ENCODE results near the gene AP2A2.

Gene AP2A2

DNA sequence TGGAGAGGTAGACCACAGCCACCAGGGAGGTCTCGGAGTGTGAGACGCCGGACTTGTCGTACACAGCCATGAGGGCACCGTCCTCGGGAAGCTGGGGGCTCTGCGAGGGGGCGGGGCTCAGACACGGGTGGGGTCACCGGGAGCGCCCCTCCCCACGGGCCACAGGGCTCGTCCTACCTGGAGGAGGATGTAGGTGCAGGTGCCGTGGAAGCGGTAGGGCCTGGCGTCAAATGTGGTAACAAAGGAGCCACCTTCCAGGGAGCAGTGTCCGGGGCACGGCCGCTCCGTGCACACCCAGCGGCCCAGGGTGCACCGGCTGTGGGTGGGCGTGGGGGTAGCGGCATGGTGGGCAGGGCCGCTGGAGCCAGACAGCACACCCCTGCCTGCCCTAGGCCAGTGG is 103.4 kb downstream of the AP2A2 start:
- DNase-seq (ENCODE audit: low read depth, low spot score), result no peak

DNA sequence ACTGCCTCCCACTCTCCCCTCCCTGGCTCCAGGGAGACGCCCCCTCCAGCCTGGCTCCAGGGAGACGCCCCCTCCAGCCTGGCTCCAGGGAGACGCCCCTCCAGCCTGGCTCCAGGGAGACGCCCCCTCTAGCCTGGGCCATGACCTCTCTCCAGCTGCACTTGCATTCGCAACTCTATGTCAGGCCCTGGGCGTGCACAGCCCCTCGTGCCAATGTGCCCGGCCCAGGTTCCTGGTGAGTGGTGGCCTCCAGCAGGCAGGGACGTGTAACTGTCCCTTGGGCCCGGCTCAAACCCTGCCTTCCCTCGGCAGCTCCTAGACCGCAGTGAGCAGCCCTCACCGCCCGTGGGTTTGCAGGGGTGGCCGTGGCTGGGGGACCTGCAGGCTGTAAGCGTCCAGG is 104.0 kb downstream of the AP2A2 start:
- no peak for DNase-seq (ENCODE audit: low read depth, low spot score)

DNA sequence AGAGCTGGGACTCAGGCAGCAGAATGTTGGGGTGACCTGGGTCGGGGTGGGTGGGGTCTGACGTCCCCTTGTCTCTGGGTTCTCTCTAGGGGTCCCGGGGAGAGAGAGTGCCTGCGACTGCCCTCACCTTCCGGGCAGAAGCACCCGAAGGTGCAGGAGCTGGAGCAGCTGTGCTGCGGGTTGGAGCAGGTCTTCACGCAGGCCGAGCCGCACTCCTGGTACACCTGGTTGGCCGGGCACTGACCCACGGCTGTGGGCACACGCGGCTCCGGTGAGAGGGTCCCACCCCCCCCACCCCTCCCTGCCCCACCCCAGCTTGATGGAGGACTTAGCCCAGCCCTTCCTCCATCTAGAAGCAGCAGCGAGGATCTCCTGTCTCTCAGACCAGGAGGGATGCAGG is 104.4 kb downstream of the AP2A2 start:
- no peak for DNase-seq (ENCODE audit: low read depth, low spot score)

DNA sequence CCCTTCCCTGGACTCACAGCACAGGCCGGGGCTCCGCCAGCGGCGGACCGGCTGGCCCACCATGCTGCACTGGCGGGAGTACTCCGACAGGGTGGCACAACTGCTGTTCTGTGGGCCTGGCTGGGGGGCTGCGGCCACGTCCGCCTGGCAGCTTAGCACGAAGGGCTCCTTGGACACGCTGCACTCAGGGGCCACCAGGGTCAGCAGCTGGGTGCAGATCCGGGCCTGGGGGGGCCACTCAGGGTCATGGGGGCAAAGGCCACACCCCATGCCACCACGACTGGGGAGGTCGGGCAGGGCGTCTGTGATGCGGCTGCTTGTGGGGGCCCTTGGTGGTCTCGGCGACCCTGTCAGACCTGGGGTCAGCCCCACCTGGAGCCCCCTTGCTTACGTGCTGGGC is 104.9 kb downstream of the AP2A2 start:
- DNase-seq (ENCODE audit: low read depth, low spot score), result no peak

DNA sequence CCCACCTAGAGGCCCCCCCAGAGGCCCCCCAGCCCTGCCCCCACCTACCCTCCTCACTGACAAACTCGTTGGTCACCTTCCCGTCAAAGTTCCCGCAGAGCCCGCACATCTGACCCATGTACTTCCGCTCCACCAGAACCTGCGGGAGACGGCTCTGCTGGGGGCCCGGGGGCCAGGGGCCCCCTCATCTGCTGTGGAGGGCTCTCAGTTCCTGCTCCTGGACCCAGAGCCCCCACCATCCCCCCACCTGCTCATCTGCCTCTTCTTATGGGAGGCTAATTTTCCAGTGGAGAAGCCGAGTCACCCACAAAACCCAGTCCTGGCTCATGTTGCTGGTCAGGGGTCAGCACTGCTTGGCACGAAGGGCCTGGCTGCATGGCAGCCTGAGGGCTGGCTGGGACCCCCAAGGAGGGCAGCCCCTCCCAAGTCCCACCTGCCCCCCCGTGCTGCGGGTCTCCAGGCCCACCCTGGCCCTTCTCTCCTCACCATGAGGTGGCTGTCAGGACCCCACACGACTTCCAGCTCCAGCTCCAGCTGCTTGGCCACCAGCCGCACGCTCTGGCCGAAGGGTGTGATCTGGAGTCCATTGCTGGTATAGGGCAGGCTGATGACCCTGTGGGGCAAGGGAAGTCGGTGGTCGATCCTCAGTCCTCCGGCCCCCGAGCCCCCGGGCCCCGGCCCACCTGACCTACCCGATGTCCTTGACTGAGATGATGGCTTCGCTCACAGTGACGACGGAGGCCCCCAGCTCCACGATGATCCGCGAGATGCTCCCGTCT is 105.6 kb downstream of the AP2A2 start:
- DNase-seq (ENCODE audit: low read depth, low spot score), result no peak

DNA sequence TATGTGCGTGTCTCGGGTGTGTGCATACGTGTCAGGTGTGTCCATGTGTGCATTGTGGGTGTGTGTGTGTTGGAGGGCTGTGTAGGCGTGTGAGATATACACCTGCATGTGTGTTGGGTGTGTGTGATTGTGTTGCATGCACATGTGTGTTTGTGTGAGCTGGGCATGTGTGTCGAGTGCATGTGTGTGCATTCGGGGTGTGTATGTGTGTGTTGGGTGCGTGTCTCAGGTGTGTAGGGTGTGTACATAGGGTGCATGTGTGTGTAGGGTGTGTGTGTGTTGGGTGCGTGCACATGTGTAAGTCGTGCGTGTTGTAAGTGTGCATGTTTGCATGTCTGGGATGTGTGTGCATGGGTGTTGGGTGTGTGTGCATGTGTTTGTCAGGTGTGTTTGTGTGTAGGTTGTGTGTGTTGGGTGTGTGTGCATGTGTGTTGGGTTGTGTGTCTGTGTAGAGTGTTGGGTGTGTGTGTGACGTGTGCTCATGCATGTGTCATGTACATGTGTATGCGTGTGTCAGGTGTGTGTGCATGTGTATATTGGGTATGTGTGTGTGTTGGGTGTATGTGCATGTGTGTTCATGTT is 106.7 kb downstream of the AP2A2 start:
- DNase-seq (ENCODE audit: low read depth, low spot score), result no peak

DNA sequence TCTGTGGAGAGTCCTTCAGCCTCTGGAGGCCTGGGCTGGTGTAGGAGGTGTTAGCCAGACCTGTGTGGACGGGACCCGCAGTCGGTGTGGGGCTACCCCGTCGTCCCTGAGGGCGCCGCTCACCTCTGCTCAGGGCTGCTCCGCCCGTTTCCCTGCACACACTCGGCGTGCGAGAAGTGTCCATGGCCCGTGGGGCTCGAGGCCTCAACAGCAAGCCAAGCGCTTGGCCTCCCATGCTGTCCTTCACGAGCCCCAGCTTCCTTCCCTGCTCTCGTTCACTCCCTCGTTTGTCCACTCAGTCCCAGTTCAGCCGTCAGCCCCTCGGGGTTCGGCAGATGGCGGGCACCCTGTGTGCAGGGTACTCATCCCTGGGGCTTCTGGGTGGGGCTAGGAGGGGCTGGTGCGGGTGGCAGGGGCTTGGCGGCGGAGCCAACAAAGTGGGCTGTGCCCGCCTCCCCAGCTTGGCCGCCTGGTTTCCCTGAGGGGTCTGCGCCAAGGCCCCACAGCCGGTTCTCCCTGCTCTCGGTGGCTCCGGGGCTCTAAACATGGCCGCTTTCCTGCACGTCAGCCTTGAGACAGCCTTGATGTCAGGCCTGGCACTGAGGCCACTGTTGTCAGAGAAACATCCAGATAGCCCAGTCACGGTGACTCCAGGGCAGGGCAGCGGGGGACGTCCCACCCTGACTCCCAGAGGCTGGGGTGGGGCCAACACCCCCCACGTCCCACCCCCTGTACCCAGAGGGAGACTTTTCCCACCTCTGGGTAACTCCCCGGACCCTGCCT is 107.5 kb downstream of the AP2A2 start:
- no peak for DNase-seq (ENCODE audit: low read depth, low spot score)

DNA sequence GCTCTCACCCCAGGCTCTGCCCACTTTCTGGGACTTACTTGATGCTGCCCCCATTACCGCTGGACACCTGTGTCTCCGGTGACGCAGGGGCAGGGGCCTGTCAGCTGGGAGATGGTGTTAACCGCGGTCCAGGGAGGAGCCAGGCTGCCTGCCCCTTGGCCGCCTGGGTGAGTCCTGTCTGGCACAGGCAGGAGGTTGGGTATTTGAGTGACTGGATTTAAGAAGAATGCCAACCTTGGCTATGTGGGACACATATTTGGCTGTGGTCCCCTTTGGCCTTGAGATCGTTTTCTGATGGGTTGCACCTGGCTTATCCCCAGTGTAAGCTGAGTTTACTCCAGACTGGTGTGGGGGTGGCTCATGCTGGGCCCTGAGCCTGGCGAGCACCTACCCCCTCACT is 108.3 kb downstream of the AP2A2 start:
- DNase-seq (ENCODE audit: low read depth, low spot score), result no peak

DNA sequence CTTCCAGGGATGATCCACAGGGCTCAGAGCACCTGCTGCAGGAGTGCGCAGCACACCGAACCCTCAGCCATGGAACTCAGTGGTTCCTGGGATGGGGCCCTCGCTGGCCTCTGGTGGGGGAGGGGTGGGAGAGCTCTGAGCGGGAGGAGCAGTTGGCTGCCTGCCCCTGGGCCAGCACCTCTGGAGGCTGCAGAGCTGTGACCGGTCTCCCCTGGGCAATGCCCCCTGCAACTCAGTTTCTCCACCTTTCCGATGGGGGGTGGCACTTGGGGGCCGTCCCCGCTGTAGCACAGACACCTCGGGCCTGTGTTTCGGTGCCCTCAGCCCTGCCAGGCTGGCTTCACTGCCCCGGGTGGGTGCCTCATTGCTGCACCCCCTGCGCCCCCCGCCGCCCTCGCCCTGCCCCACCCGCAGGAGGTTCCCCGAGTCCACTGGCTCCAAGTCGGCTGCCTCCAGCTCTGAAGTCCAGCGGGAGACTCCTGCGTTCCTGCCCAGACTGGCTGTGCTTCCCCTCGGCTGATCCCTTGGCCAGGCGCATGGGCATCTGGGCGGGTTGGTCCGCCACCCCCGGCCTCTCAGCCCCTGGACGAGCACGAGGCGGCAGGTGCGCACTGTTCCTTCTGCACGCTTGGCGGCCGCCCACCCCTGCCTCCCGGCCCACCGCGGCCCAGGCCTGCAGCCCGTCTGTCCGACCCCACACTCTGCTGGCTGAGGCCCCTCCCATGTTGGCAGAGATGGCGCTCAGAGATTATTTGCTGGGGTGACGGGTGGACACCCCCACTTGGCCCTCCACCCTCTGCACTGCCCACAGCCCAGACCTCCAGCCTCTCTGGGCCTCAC is 109.0 kb downstream of the AP2A2 start:
- DNase-seq (ENCODE audit: low read depth, low spot score), result no peak

DNA sequence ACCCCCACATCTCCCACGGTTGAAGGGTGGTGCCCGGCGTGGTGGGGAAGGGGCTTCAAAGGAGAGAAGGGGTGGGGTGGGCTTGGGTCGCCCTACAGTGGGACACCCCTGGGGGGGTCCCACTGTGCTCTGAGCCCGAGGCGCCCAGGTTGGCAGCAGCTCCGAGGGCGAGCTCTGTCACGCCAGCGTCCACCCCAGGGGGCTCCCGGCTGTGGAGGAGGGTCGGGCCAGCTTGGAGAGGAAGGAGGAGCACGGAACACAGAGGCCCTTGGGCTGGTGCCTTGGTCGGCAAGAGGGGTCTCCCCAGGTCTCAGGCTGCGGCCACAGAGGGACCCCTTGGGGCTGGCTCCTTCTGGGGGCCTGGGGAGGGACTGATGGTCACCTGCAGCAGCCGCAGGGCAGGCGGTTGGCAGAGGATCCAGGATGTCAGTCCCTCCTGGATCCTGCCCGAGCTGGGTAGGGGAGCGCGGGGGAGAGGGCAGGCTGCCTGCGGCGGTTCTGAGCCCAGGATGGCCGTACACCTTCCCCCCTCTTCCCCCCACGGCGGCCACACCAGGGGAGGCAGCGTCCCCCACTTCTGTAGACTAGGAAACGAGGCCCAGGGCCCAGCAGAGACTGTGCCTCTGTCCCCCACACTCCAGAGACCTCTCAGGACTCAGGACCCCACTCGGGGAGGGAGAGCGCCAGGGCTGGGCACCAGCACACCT is 110.1 kb downstream of the AP2A2 start:
- DNase-seq (ENCODE audit: low read depth, low spot score), result no peak

DNA sequence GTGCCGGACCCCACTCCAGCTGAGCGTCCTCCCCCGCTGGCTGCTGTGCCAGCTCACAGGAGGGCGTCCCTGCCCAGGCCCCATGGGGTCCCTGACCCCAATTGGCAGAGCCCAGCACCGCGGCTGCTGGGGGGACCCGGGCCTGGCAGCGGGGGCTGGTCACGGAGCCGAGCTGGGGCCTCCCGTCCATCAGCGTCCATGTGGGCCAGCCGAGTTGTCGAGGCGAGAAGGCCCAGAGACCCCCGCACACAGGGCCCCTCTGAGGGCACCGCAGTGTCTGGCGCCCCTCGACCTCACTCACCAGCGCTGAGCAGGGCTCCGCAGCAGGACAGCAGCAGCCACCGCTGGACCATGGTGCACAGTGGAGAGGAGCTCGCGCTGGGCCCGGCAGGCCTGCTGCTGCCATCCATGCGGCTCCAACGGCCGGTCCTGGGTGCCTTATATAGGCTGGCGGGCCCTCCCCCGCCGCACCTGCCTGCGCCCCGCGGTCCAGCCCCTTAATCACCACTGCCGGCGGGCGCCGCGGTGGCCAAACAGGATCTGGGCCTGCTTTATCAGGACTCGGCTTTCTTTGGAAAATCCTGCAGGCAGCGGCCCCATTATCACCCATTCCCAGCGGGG is 110.7 kb downstream of the AP2A2 start, which contains the start of gene MUC6:
Gene MUC6 (minus strand): TSS at position 416 of the 621 bp plus-strand sequence. CDS start 63 bp downstream, at position 353.
- DNase-seq (ENCODE audit: low read depth, low spot score), result no peak

DNA sequence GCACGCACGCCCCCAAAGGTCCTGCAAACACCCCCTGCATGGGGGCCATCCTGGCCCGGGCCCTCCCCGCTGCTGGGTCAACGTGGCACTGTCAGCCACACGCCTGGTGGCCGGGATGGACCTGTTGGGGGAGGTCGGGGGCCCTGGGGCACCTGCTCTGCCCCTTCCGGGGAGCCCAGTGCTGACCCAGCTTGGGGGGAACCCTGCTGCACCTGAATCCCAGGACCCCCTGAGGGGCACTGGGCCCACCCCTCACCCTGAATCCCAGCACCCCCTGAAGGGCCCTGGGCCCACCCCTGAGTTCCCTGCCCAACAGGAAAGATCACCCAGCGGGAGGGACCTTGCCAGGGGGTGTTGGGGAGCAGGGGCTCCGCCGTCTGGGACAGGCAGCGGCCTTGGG is 111.3 kb downstream of the AP2A2 start:
- DNase-seq (ENCODE audit: low read depth, low spot score), result no peak

DNA sequence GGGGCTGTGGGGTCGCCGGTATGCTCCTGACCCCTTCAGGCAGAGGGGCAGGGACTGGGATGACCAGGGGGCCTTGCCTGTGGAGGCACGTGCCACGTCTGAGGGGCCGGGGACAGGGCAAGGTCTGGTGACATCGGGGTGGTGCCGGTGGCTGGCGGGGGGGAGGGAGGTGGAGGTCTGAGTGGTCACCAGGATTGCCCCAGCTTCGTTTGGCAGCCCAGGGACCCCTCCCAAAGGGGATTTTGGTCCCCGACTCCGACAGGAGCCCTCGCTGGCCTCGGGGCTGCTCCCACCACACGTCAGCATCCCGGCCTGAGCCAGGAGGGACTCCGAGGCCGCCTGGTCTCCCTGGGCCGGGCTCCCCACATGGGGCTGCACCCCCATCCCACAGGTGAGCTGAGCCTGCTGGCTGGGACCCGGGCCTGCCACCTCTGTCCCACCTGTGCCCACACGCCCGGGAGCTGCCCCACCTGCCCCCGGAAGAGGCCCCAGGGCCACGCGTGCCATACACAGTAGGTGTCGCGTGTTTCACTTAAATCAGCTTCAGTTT is 111.9 kb downstream of the AP2A2 start:
- no peak for DNase-seq (ENCODE audit: low read depth, low spot score)

DNA sequence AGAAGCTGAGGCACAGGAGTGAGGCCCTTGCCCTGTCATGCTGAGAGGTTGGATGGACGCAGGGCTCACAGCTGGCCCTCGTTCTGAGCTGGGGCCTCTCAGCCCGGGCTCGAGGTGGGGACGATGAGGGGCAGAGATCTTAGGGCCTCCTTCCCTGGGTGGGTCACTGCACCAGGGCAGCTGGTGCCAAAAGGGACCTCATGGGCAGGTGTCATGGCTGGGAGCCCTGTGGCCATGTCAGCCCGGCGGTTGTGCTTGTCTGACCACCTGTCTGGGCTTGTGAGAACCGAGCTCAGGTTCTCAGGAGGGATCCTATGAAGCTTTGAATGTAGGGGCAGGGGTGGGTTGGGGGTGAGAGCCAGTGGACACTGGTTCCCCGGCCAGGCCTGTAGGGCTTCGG is 112.7 kb downstream of the AP2A2 start:
- DNase-seq (ENCODE audit: low read depth, low spot score), result no peak

DNA sequence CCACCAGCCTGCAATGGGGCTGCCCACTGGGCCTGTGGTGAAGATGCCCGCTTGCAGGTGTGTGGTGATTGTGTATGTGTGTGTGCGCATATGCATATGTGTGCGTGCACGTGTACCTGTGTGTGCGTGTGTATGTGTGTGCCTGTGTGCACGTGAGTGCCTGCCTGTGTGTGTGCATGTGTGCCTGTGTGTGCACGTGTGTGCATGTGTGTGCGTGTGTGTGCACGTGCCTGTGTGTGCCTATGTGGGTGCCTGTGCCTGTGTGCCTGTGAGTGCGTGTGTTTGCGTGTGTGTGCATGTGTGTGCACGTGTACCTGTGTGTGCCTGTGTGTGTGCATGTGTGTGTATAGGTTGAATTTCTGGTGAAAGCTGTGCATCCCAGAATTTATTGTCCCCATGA is 113.3 kb downstream of the AP2A2 start:
- no peak for DNase-seq (ENCODE audit: low read depth, low spot score)

DNA sequence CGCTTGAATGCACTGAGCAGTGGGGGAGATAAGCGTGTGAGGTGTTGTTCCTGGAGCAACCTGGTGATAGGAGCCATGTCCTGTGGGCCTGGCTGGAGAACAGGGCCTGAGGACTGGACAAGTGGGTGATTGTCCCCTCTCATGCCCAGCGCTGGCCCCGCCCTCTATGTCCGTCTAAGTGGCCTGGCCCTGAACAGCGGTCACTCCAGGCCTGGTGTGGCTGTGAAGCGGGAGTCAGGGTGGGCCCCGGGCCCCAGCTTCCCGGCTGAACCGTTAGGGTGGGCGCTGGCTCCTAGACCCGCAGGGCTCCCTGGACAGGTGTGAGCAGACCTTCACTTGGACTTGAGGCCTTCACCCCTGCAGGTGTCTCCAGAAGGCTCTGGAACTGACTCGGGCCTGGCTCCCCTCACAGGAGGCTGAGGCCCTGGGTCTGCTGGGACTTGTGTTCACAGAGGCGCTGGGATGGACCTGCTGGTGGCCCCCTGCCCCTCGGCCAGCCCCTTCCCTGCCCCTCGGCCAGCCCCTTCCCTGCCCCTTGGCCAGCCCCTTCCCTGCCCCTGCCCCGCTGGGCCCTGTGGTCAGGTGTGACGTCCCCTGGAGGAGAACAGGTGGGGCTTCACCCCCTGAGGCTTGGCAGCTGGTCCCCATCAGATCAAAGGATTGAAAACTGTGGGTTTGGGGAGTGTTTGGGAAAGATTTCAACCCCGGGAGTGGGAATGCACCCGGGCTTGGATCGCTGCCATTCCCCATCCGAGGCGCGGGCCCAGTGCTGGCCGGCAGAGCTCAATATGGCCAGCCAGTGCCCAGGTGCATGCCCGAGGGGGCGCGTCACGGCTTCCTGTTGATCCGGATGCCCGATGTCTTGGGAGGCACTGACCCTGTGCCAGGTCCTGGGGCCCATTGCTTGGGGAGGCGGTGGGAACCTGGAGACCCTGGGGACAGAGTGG is 114.1 kb downstream of the AP2A2 start:
- DNase-seq (ENCODE audit: low read depth, low spot score), result no peak

DNA sequence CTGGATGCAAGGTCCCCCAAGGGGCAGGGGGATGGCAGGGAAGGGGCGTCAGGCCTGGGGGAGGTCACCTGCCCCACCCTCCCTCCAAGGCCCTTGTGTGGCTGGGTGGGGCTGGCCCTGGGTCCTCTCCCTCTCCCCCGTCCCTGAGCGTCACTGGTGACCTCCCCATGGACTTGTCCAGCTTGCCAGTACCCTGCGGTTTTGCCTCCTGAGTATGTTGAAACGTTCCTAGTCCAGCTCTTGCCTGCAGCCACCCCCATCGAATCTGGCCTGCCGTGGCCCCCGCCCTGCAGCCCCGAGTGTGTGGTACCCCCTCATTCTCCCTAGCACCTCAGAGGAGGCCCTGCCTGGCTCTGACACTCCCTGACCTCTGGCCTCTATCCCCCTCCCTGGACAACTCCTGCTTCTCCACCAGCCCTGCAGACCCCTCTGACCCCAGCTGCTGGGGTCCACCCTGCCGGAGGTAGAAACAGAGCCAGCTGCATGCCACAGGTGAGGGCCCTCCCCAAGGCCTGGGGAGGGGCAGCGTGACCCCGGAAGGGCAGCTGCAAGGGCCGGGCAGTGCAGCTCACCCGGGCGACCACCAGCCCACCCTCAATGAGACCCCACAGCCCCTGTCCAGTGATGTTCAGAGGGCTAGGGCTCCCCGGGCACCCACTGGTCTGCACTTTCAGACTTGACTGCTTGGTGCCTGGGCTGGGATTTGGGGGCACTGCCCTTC is 114.9 kb downstream of the AP2A2 start:
- no peak for DNase-seq (ENCODE audit: low read depth, low spot score)

DNA sequence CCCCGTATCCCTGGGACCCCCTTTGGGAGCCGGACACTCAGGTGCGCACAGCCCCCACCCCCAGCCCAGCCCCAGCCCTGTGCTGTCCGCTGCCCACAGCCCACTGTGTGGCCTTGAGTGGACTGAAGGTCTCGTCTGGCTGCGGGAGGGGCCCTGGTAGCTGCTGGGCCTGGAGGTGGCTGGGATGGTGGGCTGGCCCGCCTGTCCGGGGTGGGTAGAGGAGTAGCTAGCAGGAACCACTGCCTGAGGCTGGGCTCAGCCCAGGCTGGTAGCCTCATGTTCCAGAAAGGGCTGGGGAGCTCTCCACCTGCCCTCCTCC is 115.4 kb downstream of the AP2A2 start:
- no peak for DNase-seq (ENCODE audit: low read depth, low spot score)

DNA sequence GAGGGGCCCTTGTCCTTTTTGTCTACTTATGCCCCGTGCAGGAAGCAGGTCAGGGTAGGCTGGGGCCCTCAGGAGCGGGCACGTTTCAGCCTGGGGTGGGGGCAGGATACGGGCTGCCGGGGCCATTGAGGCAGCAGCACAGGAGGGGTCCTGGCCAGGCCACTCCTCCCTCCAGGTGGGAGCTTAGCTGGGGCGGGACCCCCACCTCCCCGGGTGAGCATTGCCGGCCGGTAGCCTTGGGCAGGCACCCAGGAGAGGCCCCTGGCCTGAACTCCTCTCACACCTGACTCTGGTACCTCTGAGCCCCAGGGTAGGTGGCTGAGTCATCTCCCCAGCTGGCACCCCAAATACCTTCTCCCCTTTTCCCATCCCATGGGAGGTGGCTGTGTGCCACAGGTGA is 115.8 kb downstream of the AP2A2 start:
- no peak for DNase-seq (ENCODE audit: low read depth, low spot score)

Data from iPS DF 19.7 (cell line).